Natural killer cell treated with Interleukin-12 subunit alpha and Interleukin-12 subunit beta and Interleukin-15 and Interleukin-18, amount 100 ng/mL, for 72 hours (primary cell): Measurements from ENCODE around the gene CORO2A. TPM values are rescaled to one million over a fixed set of nuclear protein-coding genes. Genes with fewer than 3 reads are reported as not detected.

ENCODE experiments used
- ATAC-seq, 2 donors: fragments of 150-1000 bp; cut with Tn5 transposase in 1 of 2; sonication (Bioruptor Pico), chemical (Tn5 transposase) in 1 of 2; 2 replicates each; pipeline ENCODE4 v1.10.0; 2021
- DNase-seq: peaks from one replicate; pipeline ENCODE4 v3.0.0; 2022; ENCODE audit warnings: low spot score
- H3K27ac Mint-ChIP-seq, 2 donors: 1 replicate in 1 of 2; 2 replicates in 1 of 2; pipeline ENCODE4 v1.8.0; 2022; ENCODE audit warnings: mixed read lengths in 2 of 2, mild to moderate bottlenecking in 1 of 2, moderate library complexity in 1 of 2
- H3K27me3 Mint-ChIP-seq, 2 donors: 1 replicate in 1 of 2; 2 replicates in 1 of 2; pipeline ENCODE4 v1.8.0; 2022; ENCODE audit warnings: mixed read lengths in 2 of 2
- H3K36me3 Mint-ChIP-seq: one replicate; pipeline ENCODE4 v1.8.0; 2022; ENCODE audit warnings: mixed read lengths
- H3K4me1 Mint-ChIP-seq, 2 donors: 1 replicate in 1 of 2; 2 replicates in 1 of 2; pipeline ENCODE4 v1.8.0; 2022; ENCODE audit warnings: low read depth in 2 of 2, mixed read lengths in 2 of 2, mild to moderate bottlenecking in 1 of 2
- H3K4me3 Mint-ChIP-seq: one replicate; pipeline ENCODE4 v1.8.0; 2022; ENCODE audit warnings: mixed read lengths
- H3K9me3 Mint-ChIP-seq: 2 replicates; pipeline ENCODE4 v1.8.0; 2022; ENCODE audit warnings: mixed read lengths
- total RNA-seq, 2 donors: library from RNA; stranded (reverse); gene quantifications; one replicate each; pipeline ENCODE4 v1.2.3, GENCODE V29; 2022

The CORO2A gene
- total RNA-seq, 2 donors from 2014 or later, result 0.95 to 1.8 TPM

DNA sequence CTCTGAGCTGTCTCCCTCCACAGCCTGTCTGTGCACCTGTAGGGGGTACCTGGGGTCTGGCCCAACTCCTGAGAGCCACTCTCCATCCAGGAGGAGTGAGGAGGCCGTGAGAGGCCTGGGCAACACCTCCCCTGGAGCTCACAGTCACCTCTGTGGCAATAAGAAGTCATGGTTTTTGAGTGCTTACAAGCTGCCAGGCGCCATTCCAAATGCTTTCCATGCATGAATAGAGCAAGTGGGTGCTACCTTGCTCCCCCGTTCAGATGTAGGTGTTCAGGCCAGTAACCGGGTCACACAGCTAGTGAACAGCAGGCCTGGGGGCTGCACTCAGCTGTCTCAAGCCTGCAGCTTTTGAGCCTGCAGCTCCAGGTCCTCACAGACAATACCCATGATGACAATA is 30.6 kb downstream of the CORO2A start:
- peaks cover 28 to 40% of the 10 kb centered on the region in 2 donors for H3K4me1 Mint-ChIP-seq
- H3K4me3 Mint-ChIP-seq, result no peak overlapping the region
- H3K36me3 Mint-ChIP-seq, result no peaks in the 10 kb centered on the region
- no peaks in the 10 kb centered on the region for H3K27me3 Mint-ChIP-seq
- H3K27ac Mint-ChIP-seq, result no peak overlapping the region
- DNase-seq, result no peak
- no peak for ATAC-seq
- no peaks in the 10 kb centered on the region for H3K9me3 Mint-ChIP-seq

DNA sequence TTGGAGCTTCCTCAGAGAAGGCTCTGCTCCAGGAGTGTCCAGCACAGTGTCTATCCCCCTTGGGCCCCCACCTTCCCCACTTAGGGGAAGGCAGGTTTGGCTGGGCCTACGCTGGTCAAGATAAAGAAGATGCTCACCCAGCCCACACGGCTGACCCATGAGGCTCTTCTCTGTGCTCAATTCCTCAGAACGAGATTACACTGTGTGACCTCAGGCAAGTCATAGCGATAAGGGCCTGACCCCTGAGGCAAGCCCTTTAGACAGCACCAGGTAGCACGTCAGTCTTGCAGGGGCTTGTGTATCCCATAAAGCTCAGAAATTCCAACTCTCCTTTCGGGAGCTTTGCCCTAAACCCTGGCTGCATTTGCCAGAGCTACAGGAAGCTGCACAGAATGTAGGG is 32.6 kb downstream of the CORO2A start:
- H3K9me3 Mint-ChIP-seq, result no peaks in the 10 kb centered on the region
- H3K4me1 Mint-ChIP-seq, result peaks cover 28 to 32% of the 10 kb centered on the region in 2 donors
- DNase-seq (no peak), ATAC-seq (no peak)
- peak overlapping the region; percentile 28 for H3K4me3 Mint-ChIP-seq
- H3K27ac Mint-ChIP-seq, result peak overlapping the region; percentile 74 to 90
- H3K27me3 Mint-ChIP-seq, result no peaks in the 10 kb centered on the region
- no peaks in the 10 kb centered on the region for H3K36me3 Mint-ChIP-seq

DNA sequence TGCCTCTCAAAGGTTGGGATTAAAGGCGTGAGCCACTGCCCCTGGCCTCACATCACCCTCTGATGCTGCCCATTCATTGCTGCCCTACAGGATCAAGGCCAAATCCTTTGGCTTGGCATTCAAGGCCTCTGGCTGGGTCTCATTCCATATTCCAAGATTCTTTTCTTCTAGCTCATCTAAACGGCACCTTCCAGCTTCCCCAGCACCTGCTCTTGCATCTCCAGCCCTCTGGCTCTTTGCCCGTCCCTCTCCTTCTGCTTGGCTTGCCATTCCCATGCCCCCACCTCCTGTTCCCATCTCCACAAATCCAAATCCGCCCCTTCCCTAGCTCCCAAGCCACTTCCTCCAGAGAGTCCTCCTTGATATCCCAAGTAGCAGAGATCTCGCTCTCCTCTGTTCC is 33.1 kb downstream of the CORO2A start:
- DNase-seq, result no peak
- H3K4me1 Mint-ChIP-seq, result peaks cover 28 to 30% of the 10 kb centered on the region in 2 donors
- no peak for ATAC-seq
- H3K36me3 Mint-ChIP-seq, result no peaks in the 10 kb centered on the region
- H3K9me3 Mint-ChIP-seq, result no peaks in the 10 kb centered on the region
- peak overlapping the region; percentile 28 for H3K4me3 Mint-ChIP-seq
- peak overlapping the region; percentile 74 to 90 for H3K27ac Mint-ChIP-seq
- H3K27me3 Mint-ChIP-seq, result no peaks in the 10 kb centered on the region

DNA sequence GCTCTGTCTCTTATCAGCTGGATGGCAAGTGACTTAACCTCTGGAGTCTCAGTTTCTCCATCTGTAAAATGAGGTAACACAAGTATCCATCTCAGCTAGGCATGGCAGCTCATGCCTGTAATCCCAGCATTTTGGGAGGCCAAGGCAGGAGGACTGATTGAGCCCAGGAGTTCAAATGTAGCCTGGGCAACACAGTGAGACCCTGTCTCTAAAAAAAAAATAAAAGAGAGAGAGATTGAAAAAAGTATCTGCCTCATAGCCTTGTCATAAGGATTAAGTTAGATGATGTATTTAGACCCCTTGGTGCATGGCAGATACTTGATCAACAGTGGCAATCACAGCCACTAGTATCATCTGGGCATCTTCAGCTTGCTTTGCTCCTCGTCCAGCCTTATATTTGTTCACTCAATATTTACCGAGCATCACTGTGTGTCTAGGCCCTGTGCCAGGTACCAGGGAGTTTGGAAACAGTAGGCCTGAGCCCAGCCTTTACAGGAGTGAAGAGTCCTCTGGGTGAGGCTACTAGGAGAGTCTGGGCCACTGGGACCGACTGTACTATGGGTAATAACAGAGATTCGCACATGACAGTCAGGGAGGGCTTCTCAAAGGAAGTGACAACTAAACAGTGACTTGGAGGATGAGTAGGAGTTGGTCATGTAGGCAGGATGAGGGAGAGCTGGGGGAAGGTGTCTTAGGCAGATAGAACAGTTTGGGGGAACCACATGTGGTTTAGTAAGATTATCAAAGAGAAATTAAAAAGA is 34.2 kb downstream of the CORO2A start:
- ATAC-seq (peak; percentile 84 to 94), DNase-seq (no peak)
- Mint-ChIP-seq H3K27ac (peak overlapping the region; percentile 74 to 90), H3K4me1 (peaks cover 19% of the 10 kb centered on the region in 2 donors), H3K36me3 (no peaks in the 10 kb centered on the region), H3K9me3 (no peaks in the 10 kb centered on the region), H3K27me3 (no peaks in the 10 kb centered on the region), H3K4me3 (peak overlapping the region; percentile 59)

DNA sequence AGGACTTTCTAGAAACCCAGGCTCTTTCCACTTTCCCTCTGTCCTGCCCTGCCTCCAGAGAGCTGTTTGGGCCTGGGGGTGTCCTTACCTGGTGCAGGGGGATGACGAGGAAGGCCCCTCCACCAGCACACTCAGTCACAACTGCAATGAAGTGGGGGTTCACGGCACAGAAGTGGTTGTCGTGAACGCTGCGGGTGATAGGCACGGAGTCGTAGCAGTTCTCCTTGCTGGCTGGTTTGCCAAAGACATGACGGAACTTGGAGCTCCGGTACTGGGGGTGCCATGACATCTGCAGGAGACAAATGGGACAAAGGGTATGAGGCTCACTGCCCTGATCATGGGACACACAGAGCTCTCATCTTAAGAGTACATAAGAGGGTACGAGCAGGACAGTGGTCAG is 35.1 kb downstream of the CORO2A start:
- ATAC-seq, result no peak
- DNase-seq, result no peak
- Mint-ChIP-seq H3K27ac (no peak overlapping the region), H3K4me3 (no peak overlapping the region), H3K4me1 (peaks cover 19% of the 10 kb centered on the region in 2 donors), H3K36me3 (no peaks in the 10 kb centered on the region), H3K9me3 (no peaks in the 10 kb centered on the region), H3K27me3 (no peaks in the 10 kb centered on the region)

DNA sequence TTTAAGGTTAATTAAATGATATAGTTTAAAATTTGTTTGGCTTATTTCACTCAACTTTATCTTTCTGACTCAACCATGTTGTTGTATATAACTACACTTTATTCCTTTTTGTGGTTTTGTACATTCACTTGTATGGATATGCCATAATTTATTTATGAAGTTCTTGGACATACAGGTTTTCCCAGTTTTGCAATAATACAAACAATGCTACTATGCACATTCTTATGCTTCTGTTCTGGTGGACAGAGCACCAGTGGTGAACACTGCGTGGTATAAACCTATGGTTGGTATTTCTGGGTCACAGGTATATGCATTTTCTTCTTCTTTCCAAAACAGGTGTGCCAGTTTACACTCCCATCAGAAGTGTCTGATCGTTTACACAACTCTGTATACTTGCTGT is 37.8 kb downstream of the CORO2A start:
- Mint-ChIP-seq H3K36me3 (no peaks in the 10 kb centered on the region), H3K27me3 (no peaks in the 10 kb centered on the region), H3K4me1 (peaks cover 16 to 22% of the 10 kb centered on the region in 2 donors), H3K4me3 (no peak overlapping the region), H3K9me3 (no peaks in the 10 kb centered on the region), H3K27ac (no peak overlapping the region)
- no peak for DNase-seq
- no peak for ATAC-seq

DNA sequence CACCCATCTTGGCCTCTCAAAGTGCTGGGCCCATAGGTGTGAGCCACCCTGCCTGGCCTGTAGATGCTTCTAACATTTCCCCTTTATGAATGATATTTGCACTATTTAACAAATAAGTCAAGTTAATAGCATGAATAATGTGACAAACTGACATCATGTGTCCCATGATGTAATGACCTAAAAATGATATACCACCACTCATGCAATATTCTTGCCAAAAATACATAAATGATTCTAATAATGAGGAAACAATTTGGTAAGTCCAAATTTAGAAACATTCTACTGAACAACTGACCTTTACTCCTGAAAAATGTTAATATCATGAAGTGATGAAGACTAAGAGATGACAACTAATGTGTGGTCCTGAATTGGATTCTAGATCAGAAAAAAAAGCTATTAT is 39.9 kb downstream of the CORO2A start:
- peak overlapping the region in 1 of 2 donors; percentile 19 for H3K27ac Mint-ChIP-seq
- no peak for DNase-seq

DNA sequence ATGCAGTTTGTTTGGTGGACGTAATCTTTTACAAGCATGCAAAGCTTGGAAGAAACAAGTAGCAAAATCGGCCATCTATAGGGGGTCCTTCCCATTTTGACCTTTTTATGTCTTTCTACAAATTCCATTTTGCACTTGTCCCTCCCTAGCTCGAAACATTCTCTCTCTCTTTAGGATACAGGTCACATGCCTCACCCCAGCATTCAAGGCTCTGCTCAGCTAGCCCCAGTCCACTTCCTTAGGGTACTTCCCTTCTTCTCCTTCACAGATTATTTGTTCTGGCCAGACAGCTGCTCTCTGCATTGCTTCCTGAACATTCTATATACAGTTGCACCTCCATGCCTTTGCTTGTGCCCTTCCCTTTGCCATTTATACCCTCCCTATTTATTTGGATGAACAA is 41.7 kb downstream of the CORO2A start:
- DNase-seq (no peak), ATAC-seq (no peak)
- H3K4me1 Mint-ChIP-seq, result peaks cover 3 to 14% of the 10 kb centered on the region in 2 donors
- H3K9me3 Mint-ChIP-seq, result no peaks in the 10 kb centered on the region
- H3K4me3 Mint-ChIP-seq, result no peak overlapping the region
- H3K36me3 Mint-ChIP-seq, result no peaks in the 10 kb centered on the region
- H3K27ac Mint-ChIP-seq, result peak overlapping the region in 1 of 2 donors; percentile 60
- no peaks in the 10 kb centered on the region for H3K27me3 Mint-ChIP-seq

More for the DNA sequence above, 39.9 kb downstream of the CORO2A start:
- H3K4me1 Mint-ChIP-seq, result peaks cover 3 to 10% of the 10 kb centered on the region in 2 donors
- no peak for ATAC-seq
- H3K36me3 Mint-ChIP-seq, result no peaks in the 10 kb centered on the region
- H3K4me3 Mint-ChIP-seq, result no peak overlapping the region
- no peaks in the 10 kb centered on the region for H3K9me3 Mint-ChIP-seq
- no peaks in the 10 kb centered on the region for H3K27me3 Mint-ChIP-seq

DNA sequence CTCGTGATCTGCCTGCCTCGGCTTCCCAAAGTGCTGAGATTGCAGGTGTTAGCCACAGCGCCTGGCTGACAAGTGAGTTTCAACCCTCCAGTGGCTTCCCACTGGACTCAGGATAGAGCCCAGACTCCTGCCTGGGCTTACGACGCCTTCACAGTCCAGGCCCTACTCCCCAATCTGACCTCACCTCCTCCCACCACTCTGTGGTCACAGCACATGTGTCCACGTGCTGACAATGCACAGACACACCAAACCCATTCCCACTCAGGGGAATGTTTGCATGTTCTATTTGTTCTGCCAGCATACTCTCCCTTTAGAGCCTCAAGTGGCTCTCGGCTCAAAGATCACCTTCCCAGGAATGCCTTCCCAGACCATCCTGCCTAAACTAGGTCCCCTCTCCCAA is 42.3 kb downstream of the CORO2A start:
- H3K9me3 Mint-ChIP-seq, result no peaks in the 10 kb centered on the region
- no peak for ATAC-seq
- no peaks in the 10 kb centered on the region for H3K36me3 Mint-ChIP-seq
- no peak overlapping the region for H3K4me3 Mint-ChIP-seq
- no peaks in the 10 kb centered on the region for H3K27me3 Mint-ChIP-seq
- peaks cover 3 to 14% of the 10 kb centered on the region in 2 donors for H3K4me1 Mint-ChIP-seq
- H3K27ac Mint-ChIP-seq, result peak overlapping the region in 1 of 2 donors; percentile 60
- no peak for DNase-seq

DNA sequence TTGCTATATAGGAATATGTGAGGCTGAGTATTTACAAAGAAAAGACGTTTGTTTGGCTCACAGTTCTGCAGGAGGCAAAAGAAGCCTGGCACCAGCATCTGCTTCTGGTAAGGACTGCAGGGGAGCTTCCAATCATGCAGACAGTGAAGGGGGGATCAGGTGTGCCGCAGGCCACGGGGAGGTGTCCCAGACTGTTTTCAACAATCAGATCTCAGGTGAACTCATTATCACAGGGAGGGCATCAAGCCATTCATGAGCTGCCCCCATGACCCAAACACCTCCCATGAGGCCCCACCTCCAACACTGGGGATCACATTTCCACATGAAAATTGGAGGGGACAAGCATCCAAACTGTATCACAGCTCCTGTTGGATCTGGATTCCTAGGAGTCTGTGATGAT is 43.0 kb downstream of the CORO2A start:
- H3K27ac Mint-ChIP-seq, result no peak overlapping the region

DNA sequence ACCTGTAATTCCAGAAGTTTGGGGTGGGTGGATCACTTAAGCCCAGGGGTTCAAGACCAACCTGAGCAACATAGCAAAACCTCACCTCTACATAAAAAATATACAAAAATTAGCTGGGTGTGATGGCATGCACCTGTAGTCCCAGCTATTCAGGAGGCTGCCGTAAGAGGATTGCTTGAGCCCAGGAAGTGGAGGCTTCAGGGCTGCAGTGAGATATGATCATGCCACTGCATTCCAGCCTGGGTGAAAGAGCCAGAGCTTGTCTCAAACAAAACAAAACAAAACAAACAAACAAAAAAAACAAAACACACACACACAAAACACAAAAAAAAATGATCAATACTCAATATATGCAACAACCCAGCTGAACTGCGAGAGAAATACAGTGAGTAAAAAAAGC is 44.0 kb downstream of the CORO2A start:
- H3K9me3 Mint-ChIP-seq, result no peaks in the 10 kb centered on the region
- DNase-seq (no peak), ATAC-seq (no peak)
- H3K4me3 Mint-ChIP-seq, result no peak overlapping the region
- H3K4me1 Mint-ChIP-seq, result peaks cover 8 to 14% of the 10 kb centered on the region in 2 donors
- no peak overlapping the region for H3K27ac Mint-ChIP-seq
- no peaks in the 10 kb centered on the region for H3K27me3 Mint-ChIP-seq
- H3K36me3 Mint-ChIP-seq, result no peaks in the 10 kb centered on the region

More for the DNA sequence above, 43.0 kb downstream of the CORO2A start:
- Mint-ChIP-seq H3K9me3 (no peaks in the 10 kb centered on the region), H3K27me3 (no peaks in the 10 kb centered on the region), H3K4me3 (no peak overlapping the region), H3K4me1 (peaks cover 5 to 14% of the 10 kb centered on the region in 2 donors), H3K36me3 (no peaks in the 10 kb centered on the region)
- DNase-seq (no peak), ATAC-seq (no peak)

DNA sequence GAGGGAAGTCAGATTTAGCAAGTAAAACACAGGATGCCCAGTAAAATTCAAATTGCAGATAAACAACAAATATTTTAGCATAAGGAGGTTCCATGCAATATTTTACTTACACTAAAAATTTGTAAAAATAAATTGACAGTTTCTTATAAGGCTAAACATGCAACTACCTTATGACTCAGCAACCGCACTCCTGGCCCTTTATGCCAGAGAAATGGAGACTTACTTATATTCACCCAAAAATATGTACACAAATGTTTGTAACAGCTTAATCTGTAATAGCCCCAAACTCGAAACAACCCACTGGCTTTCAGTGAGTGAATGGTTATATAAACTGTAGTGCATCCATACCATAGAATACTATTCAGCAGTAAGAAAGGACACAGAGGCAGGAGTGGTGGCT is 44.9 kb downstream of the CORO2A start:
- Mint-ChIP-seq H3K4me3 (no peak overlapping the region), H3K27me3 (no peaks in the 10 kb centered on the region), H3K27ac (no peak overlapping the region), H3K36me3 (no peaks in the 10 kb centered on the region), H3K9me3 (no peaks in the 10 kb centered on the region), H3K4me1 (peaks cover 8 to 14% of the 10 kb centered on the region in 2 donors)
- ATAC-seq (no peak), DNase-seq (no peak)

DNA sequence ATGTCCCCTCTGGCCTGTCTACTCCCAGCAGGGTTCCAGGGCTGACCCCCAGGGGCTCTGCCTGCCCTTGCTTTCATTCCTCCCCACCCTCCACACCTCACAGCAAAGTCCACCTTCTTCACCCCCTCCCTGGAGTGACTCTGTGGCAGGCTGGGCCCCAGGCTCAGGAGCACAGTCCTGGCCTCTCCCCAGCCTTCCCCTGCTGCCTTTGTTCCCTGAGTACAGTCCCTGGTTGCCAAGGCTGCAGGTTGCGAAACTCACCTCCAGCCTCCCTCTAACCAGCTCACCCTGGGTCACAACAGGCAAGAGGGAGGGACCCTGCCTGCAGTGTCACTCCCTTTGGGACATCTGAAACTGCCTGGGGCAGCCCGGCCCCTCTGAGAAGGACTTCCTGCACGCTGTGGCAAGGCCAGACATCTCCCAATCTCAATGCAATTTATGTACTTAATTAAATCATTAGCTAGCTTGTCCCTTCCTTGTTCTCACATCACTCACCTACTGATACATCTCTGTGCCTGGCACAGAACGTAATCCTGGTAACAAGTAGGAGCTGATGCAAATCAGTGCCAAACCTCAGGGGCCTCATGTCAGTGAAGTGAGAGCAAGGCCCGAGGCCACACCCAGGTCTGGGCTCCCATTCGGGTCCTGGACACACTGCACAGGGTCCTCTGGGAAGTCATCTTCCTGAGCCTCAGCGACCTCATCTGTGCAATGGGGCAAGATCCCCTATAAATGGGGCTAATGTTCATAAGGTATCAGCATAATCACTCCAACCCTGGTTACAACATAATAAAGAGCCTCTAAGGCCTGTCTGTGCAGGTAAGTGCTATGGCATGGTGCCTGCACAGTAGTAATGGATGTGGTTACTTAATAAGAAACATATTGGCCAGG is 46.1 kb downstream of the CORO2A start:
- Mint-ChIP-seq H3K27ac (no peak overlapping the region), H3K27me3 (no peaks in the 10 kb centered on the region), H3K4me1 (peaks cover 8 to 14% of the 10 kb centered on the region in 2 donors), H3K9me3 (no peaks in the 10 kb centered on the region), H3K36me3 (no peaks in the 10 kb centered on the region), H3K4me3 (no peak overlapping the region)
- no peak for DNase-seq
- peak in 1 of 2 donors; percentile 25 for ATAC-seq

DNA sequence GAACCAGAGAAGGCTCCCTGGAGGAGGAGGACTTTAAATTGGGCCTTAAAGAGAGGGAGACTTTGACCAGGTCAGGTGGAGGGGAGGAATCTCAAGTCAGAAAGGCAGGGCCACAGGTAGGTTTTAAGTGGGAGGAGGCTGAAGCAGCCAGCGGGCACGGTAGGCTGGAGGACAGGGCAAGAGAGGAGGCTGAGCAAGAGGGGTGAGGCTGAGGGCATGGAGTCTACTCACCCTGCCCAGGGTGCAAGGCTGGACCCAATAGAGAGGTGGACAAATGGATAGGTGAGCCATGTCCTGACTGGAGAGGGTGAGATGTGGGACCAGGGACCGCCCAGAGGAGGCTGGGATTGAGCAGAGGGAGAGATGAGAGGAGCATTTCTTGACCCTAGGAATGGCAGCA is 47.8 kb downstream of the CORO2A start:
- ATAC-seq, result no peak
- H3K27ac Mint-ChIP-seq, result peak overlapping the region in 1 of 2 donors; percentile 50
- peaks cover 4 to 5% of the 10 kb centered on the region in 2 donors for H3K4me1 Mint-ChIP-seq
- H3K4me3 Mint-ChIP-seq, result no peak overlapping the region
- no peaks in the 10 kb centered on the region for H3K27me3 Mint-ChIP-seq
- H3K9me3 Mint-ChIP-seq, result no peaks in the 10 kb centered on the region
- H3K36me3 Mint-ChIP-seq, result no peaks in the 10 kb centered on the region
- DNase-seq, result no peak
